GM12891 (cell line): ENCODE results near the gene GKAP1.

Source experiments
- POLR2A ChIP-seq: IDR thresholded peaks from 2 replicates; pipeline ENCODE4 v1.6.1; 2011; ENCODE audit warnings: low read depth, low read length, control low read depth
- SPI1 ChIP-seq: IDR thresholded peaks from 2 replicates; pipeline ENCODE4 v1.6.1; 2011; ENCODE audit warnings: low read depth, low read length, control low read depth

GRCh38 chr9:83749706-83750105, 67.9 kb downstream of the GKAP1 start:
- TF ChIP-seq POLR2A (no peak), SPI1 (no peak)
